Measurements from ENCODE around the gene MPC2. TPM values are rescaled to one million over a fixed set of nuclear protein-coding genes. Genes with fewer than 3 reads are reported as not detected.

The MPC2 gene
- total and polyA plus RNA-seq, 4 donors: 32.8 to 56.4 (median 49.4) TPM

DNA sequence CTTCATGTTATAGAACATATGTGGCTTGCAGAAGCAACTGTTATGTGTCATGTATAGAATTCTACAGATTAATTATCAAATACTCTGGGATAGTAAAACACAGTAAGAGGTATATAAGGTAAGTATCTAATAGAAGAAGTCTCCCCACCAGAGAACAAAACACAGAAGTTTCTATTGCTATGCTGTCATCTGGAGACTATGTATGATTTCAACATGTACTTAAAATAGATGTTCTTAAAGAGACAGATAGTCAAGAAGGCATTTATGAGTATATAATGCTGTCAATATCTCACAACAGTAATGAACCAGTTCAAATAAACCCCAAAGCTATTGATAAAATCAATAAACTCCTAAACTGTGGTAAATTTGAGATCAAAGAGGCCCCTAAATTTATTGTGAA, 14.8 kb downstream of the MPC2 start:
- TF ChIP-seq, protein P1, sequence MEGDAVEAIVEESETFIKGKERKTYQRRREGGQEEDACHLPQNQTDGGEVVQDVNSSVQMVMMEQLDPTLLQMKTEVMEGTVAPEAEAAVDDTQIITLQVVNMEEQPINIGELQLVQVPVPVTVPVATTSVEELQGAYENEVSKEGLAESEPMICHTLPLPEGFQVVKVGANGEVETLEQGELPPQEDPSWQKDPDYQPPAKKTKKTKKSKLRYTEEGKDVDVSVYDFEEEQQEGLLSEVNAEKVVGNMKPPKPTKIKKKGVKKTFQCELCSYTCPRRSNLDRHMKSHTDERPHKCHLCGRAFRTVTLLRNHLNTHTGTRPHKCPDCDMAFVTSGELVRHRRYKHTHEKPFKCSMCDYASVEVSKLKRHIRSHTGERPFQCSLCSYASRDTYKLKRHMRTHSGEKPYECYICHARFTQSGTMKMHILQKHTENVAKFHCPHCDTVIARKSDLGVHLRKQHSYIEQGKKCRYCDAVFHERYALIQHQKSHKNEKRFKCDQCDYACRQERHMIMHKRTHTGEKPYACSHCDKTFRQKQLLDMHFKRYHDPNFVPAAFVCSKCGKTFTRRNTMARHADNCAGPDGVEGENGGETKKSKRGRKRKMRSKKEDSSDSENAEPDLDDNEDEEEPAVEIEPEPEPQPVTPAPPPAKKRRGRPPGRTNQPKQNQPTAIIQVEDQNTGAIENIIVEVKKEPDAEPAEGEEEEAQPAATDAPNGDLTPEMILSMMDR (IDR thresholded peaks at IDR 0.05; ENCODE audit: control extremely low read depth, extremely low read depth): no peak
- ATAC-seq (ENCODE audit: insufficient read depth, low FRiP score) (no peak), DNase-seq (no peak)
- Histone ChIP-seq H3K9me3 (ENCODE audit: control insufficient read depth in 4 of 4, insufficient read depth in 3 of 4, low read length in 3 of 4) (no peaks in the 10 kb centered on the region), H3K27me3 (ENCODE audit: control insufficient read depth in 3 of 3, insufficient read depth in 3 of 3, low read length in 2 of 3) (no peaks in the 10 kb centered on the region), H3K27ac (ENCODE audit: low read depth in 1 of 2, low read length in 1 of 2) (no peak overlapping the region), H3K36me3 (ENCODE audit: control insufficient read depth in 4 of 4, insufficient read depth in 4 of 4, low read length in 4 of 4) (peaks cover 0 to 4% (median 2%) of the 10 kb centered on the region in 4 donors), H3K9ac (ENCODE audit: insufficient read depth in 1 of 2, low read length in 2 of 2) (no peak overlapping the region), H3K4me3 (no peak overlapping the region), H3K4me1 (ENCODE audit: control insufficient read depth in 5 of 5, insufficient read depth in 5 of 5, low read length in 5 of 5) (peaks cover 0 to 9% (median 2%) of the 10 kb centered on the region in 5 donors)

DNA sequence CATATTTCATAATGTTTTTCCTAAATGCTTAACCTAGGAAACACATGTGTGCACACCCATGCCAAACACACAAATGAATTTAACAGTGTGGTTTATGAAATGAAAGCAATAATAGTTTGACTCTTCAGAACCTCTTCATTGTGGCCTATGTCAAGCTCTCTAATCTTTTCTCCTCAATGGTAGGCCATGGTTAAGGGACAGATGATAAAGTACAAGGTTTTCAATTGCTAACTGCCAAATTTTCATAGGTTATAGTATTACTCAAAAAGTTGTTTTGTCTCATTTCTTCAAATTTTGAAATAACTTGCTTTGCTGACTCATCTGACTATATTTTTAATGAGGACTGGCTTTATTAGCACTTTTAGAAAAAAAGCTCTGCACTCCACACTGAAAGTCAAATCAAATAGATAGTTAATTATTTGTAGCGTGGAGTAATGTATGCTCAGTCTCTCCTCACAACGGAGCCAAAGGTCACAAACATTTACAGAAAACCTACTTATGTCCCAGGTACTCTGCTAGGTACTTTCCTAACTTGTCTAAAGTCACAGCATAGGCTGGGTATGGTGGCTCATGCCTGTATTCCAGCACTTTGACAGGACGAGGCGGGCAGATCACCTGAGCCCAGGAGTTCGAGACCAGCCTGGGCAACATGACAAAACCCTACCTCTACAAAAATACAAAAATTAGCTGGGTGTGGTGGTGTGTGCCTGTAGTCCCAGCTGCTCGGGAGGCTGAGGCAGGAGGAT, 19.9 kb downstream of the MPC2 start:
- Histone ChIP-seq H3K4me3 (no peak overlapping the region), H3K4me1 (ENCODE audit: control insufficient read depth in 5 of 5, insufficient read depth in 5 of 5, low read length in 5 of 5) (peaks cover 0 to 4% (median 0%) of the 10 kb centered on the region in 5 donors), H3K27me3 (ENCODE audit: control insufficient read depth in 3 of 3, insufficient read depth in 3 of 3, low read length in 2 of 3) (no peaks in the 10 kb centered on the region), H3K9me3 (ENCODE audit: control insufficient read depth in 4 of 4, insufficient read depth in 3 of 4, low read length in 3 of 4) (no peaks in the 10 kb centered on the region), H3K9ac (ENCODE audit: insufficient read depth in 1 of 2, low read length in 2 of 2) (no peak overlapping the region), H3K36me3 (ENCODE audit: control insufficient read depth in 4 of 4, insufficient read depth in 4 of 4, low read length in 4 of 4) (peaks cover 2 to 11% (median 5%) of the 10 kb centered on the region in 4 donors), H3K27ac (ENCODE audit: low read depth in 1 of 2, low read length in 1 of 2) (no peak overlapping the region)
- 92 to 94% methylated on average over 6 of the region's 6 CpGs for WGBS, 2 donors
- TF ChIP-seq, protein P1 (IDR thresholded peaks at IDR 0.05; ENCODE audit: control extremely low read depth, extremely low read depth): no peak
- DNase-seq (no peak), ATAC-seq (ENCODE audit: insufficient read depth, low FRiP score) (no peak)

DNA sequence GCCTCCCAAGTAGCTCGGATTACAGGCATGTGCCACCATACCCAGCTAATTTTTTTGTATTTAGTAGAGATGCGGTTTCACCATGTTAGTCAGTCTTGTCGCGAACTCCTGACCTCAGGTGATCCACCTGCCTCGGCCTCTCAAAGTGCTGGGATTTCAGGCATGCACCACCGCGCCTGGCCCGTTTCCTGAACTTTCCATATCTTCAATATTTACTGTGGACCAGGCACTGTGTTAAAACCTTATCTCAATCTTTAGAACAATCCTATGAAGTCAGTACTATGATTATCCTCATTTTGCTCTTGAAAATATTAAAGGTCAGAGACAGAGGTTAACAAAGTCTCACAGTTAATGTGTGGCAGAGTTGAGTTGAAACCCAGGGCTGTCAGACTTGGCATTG, 21.3 kb downstream of the MPC2 start:
- Histone ChIP-seq H3K27me3 (ENCODE audit: control insufficient read depth in 3 of 3, insufficient read depth in 3 of 3, low read length in 2 of 3) (no peaks in the 10 kb centered on the region), H3K9ac (ENCODE audit: insufficient read depth in 1 of 2, low read length in 2 of 2) (no peak overlapping the region), H3K27ac (ENCODE audit: low read depth in 1 of 2, low read length in 1 of 2) (no peak overlapping the region), H3K4me1 (ENCODE audit: control insufficient read depth in 5 of 5, insufficient read depth in 5 of 5, low read length in 5 of 5) (peaks cover 0 to 3% (median 0%) of the 10 kb centered on the region in 5 donors), H3K9me3 (ENCODE audit: control insufficient read depth in 4 of 4, insufficient read depth in 3 of 4, low read length in 3 of 4) (no peaks in the 10 kb centered on the region), H3K36me3 (ENCODE audit: control insufficient read depth in 4 of 4, insufficient read depth in 4 of 4, low read length in 4 of 4) (peaks cover 2 to 11% (median 5%) of the 10 kb centered on the region in 4 donors), H3K4me3 (no peak overlapping the region)
- DNase-seq (no peak), ATAC-seq (ENCODE audit: insufficient read depth, low FRiP score) (no peak)
- TF ChIP-seq, protein P1 (IDR thresholded peaks at IDR 0.05; ENCODE audit: control extremely low read depth, extremely low read depth): no peak
- WGBS, 2 donors: 96% methylated on average over 8 of the region's 8 CpGs

All from lung (tissue), 12 donors.